HFF-Myc (cell line): Measurements from ENCODE around the gene BTN2A1.

Experiments
- DNase-seq: peaks from one replicate; pipeline ENCODE4 v3.0.0-alpha.2; 2011; ENCODE audit warnings: low read depth; ENCODE audit errors: extremely low read depth
- H3K4me3 ChIP-seq: replicated peaks from 2 replicates; pipeline ENCODE4 v1.5.1; 2011; ENCODE audit warnings: low read depth, mild to moderate bottlenecking, control low read depth, low read length
- CTCF ChIP-seq: IDR thresholded peaks from 2 replicates; pipeline ENCODE4 v1.5.1; 2012; ENCODE audit warnings: mild to moderate bottlenecking, low read depth, low read length, control low read depth; ENCODE audit errors: missing control alignments

The BTN2A1 gene

GRCh38 chr6:26457806-26458688 lies at the start of gene BTN2A1:
BTN2A1 (plus strand) TSS chr6:26457955; CDS start chr6:26458637, 682 bp downstream.
- H3K4me3 ChIP-seq, result peak within 1 kb of the TSS; percentile 84
- peak; percentile 84 for DNase-seq
- TF ChIP-seq CTCF, result no peak

DNA sequence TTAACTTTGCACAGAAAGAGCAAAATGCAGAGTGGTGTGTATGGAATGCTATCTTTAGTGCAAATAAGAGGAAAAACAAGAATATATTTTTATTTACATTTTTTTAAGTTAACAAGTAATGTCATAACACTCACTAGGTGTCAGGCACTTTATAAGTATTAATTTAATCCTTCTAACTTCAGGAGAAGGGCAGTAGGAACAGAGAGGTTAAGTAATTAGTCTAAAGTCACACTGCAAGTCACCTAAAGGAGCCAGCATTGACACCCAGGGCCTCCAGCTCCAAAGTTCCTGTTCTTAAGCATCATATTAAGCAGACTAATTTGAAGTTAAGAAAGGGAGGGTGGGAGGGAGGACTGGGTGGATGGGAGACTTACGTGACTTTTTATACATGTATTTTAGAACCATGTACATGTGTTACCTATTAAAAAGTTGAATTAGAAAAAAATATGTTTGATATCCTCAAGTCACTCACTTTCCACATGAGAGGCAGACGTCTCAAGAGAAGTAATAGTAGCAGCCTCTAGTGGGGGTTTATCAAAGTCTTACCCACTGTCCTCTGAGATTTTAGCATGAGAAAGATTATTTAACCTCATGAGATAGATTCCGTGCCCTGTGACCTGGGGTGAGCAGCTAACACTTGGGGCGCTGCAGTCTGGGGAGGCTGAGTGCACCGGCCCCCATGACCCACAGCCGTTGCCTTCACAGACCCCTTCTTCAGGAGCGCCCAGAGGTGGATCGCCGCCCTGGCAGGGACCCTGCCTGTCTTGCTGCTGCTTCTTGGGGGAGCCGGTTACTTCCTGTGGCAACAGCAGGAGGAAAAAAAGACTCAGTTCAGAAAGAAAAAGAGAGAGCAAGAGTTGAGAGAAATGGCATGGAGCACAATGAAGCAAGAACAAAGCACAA lies 48.7 kb upstream of the BTN2A1 start:
- no peak overlapping the region for H3K4me3 ChIP-seq
- DNase-seq, result no peak
- TF ChIP-seq CTCF, result no peak

- no peak for DNase-seq
- no peak overlapping the region for H3K4me3 ChIP-seq
- TF ChIP-seq CTCF, result no peak
Observed at GRCh38 chr6:26411751-26412150, 46.0 kb upstream of the BTN2A1 start.

DNA sequence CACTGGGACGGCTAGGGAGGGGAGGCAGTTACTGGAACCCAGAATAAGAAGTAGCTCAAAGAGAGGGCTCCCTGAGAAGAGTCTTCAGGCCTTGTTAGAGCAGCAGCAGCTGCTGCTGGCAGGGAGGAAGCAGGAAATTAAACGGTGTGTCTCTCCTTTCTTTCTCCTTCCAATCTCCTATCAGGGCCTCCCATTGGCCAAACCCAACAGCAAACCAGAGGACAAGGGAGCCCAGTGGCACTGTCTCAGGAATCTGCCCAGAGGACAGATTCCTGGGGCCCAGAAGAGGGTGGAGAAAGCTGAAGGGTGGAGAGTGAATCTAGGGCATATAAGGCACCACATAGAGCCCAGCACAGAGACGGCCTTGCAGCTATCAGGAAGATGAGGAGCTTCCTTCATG lies 45.5 kb upstream of the BTN2A1 start:
- no peak overlapping the region for H3K4me3 ChIP-seq
- DNase-seq, result no peak
- no peak for TF ChIP-seq CTCF

DNA sequence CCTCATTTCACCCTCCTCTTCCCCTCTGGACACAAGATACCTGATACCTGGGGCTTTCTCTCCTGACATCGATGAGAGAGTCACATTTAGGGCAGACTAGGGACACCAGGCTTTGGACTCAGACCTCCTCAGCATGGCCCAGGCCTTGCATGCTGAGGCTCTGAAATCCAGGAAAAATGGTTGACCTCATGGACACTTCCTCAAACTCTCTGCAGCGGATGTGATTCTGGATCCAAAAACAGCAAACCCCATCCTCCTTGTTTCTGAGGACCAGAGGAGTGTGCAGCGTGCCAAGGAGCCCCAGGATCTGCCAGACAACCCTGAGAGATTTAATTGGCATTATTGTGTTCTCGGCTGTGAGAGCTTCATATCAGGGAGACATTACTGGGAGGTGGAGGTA lies 44.8 kb upstream of the BTN2A1 start:
- H3K4me3 ChIP-seq, result no peak overlapping the region
- DNase-seq, result no peak
- TF ChIP-seq CTCF, result no peak

DNA sequence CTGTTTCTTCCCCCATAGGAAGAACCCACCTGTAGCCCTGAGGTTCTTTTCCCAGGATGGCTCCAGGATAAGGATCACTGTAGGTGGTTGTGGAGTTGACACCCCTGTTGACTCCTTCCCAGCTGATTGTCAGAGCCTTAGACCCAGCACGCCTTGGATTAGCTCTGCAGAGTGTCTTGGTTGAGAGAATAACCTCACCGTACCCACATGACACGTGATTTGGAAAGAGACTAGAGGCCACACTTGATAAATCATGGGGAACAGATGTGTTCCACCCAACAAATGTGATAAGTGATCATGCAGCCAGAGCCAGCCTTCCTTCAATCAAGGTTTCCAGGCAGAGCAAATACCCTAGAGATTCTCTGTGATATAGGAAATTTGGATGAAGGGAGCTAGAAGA lies 43.5 kb upstream of the BTN2A1 start:
- H3K4me3 ChIP-seq, result no peak overlapping the region

More for the DNA sequence above, 43.5 kb upstream of the BTN2A1 start:
- no peak for DNase-seq
- TF ChIP-seq CTCF, result no peak
